HG02981 (cell line): ENCODE data around the gene TNFRSF19.
"Not testable (repeated sequence)": the region's sequence is repeated elsewhere in the genome, so short reads cannot be mapped to it uniquely, and the experiment has no call there.

Experiments
- ATAC-seq: cut with Tn5 transposase; IDR thresholded peaks from one replicate; pipeline ENCODE4 v1.9.1; 2021; ENCODE audit warnings: mild to moderate bottlenecking, moderate library complexity; ENCODE audit not compliant: unreplicated experiment

The TNFRSF19 gene, protein sequence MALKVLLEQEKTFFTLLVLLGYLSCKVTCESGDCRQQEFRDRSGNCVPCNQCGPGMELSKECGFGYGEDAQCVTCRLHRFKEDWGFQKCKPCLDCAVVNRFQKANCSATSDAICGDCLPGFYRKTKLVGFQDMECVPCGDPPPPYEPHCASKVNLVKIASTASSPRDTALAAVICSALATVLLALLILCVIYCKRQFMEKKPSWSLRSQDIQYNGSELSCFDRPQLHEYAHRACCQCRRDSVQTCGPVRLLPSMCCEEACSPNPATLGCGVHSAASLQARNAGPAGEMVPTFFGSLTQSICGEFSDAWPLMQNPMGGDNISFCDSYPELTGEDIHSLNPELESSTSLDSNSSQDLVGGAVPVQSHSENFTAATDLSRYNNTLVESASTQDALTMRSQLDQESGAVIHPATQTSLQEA

GRCh38 chr13:23570099-23570920 is at the start of gene TNFRSF19:
TSS of gene TNFRSF19 (plus strand) at chr13:23570412. CDS start at chr13:23590184, 19,772 bp downstream.
- ATAC-seq, result no peak

DNA sequence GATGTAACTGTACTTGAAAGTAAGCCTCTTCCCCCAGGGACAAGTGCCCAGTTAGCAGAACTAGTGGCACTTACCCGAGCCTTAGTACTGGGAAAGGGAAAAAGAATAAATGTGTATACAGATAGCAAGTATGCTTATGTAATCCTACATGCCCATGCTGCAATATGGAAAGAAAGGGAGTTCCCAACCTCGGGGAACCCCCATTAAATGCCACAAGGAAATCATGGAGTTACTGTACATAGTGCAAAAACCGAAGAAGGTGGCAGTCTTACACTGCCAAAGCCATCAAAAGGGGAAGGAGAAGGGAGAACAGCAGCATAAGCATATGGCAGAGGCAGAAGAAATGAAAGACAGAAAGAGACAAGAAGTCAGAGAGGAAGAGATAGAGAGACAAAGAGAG is 40.3 kb upstream of the TNFRSF19 start:
- ATAC-seq, result not testable (repeated sequence)

DNA sequence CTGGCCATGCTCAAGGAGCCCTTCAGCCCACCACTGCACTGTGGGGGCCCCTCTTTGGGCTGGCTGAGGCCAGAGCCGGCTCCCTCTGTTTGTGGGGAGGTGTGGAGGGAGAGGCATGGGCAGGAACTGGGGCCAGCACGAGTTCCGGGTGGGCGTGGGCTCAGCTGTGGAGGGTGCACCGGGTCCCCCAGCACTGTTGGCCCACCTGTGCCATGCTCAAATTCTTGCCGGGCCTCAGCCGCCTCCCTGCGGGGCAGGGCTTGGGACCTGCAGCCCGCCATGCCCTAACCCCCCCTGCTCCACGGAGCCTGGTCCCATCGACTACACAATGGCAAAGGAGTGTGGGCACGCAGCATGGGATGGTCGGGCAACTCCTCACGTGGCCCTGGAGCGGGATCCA is 38.8 kb upstream of the TNFRSF19 start:
- ATAC-seq, result no peak

GRCh38 chr13:23534090-23534489 is 36.1 kb upstream of the TNFRSF19 start:
- ATAC-seq, result no peak

GRCh38 chr13:23541221-23541824 is 28.9 kb upstream of the TNFRSF19 start:
- no peak for ATAC-seq

- ATAC-seq, result no peak
These were observed 25.5 kb upstream of the TNFRSF19 start for GRCh38 chr13:23544668-23545067.

GRCh38 chr13:23547000-23547590 is 23.1 kb upstream of the TNFRSF19 start:
- no peak for ATAC-seq

DNA sequence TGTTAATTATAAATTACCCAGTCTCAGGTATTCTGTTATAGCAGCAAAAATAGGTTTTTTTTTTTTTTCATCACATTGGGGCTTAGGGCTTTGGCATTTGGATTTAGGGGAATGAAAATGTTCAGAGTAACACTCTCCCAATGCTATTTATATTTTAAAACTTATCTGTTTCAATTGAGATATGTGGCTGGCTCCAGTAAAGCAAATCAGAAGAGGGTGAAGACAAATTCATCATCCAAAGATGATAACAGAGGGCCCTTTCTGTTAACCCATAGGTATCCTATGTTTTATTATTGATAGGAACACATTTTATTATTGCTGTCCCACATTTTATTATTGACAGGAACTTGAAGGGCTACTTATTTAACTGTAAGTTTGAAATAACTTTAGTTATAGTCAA is 20.5 kb upstream of the TNFRSF19 start:
- no peak for ATAC-seq

DNA sequence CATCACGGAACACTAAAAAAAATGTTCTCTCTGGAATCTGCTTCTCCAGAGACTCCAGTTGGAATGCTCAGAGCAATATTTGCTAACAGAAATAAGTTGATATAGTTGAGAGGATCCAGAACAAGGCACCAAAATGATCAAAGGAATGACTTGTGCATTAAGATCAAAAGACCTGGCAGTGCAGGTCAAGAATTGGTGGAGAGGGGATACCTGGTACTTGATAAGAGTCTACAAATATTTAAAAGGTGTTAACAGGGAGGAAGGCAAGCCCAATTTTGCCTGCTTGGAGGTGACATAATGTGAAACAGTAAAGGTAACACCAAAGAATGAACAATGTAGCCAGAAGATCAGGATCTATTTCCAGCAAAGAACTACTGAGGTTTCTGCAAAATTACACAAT is 20.0 kb upstream of the TNFRSF19 start:
- no peak for ATAC-seq

DNA sequence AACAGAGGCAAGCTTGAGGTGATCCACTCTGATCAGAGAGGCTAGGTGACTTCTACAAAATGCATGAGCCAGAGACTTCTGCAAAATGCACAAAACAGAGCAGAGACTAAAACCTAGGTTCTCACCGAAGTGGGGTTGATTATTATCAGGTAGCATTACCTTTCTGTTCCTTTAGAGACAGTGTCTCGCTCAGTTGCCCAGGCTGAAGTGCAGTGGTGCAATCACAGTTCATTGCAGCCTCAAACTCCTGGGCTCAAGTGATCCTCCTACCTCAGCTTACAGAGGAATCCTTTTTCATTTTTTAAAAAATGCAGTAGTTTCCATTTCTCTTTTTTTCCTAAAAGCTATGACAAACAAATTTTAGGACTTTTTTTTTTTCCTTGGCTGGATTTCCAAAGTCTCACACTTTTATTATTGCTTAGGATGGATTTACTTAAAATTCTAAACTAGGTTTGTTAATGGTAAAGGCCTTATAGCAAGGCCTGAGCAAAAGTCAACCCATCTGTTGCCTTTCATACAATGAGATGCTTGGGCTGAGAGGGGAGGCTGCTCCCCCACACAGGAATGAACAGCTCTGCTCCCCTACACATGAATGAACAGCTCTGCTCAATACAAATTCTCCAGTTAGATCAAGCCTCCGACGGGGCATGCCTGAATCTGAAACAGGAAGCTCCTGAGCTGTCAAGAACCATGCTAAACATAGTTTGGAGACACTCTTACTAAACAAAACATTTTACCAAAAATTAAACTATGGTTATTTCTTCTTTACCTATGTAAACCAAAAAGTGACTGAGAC is 18.8 kb upstream of the TNFRSF19 start:
- ATAC-seq, result no peak

DNA sequence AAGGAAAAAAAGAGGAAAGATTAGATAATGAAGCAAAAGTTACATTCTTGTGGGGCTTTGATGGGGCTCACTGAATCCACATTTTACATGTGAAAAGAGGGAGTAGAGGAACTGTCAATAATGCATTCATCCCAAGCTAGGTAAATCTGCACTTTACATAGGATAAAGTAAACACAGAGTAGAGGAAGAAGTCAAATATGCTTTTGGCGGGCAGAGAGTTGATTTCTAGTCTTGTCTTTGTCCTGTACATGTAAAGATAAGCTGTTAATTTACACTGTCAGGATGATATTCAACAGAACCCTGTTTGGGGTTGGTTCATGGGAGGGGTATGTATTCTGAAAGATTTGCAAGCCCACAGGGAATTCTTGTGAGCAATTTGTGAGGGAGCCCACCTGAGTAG is 18.0 kb upstream of the TNFRSF19 start:
- ATAC-seq, result no peak

DNA sequence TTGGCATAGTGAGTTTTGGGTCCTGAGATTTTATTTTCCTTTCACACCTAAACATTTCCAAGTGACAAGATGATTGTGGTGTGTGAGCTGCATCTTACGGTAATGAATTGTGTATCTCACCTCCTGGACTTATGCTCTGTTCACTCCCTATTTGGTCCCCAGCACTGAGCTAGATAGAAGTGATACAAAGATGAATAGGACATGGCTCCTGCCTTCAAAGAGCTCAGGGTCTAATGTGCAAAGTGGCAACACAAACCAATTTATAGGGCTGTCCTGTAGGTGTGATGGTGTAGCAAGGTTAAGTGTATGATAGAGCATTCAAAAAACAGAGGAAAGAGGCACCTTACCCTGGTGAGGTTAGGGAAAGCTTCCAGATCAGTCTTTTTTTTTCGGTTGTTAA is 17.6 kb upstream of the TNFRSF19 start:
- no peak for ATAC-seq

- no peak for ATAC-seq
These were observed 16.2 kb upstream of the TNFRSF19 start for GRCh38 chr13:23554000-23554399.

GRCh38 chr13:23557043-23557442 is 13.2 kb upstream of the TNFRSF19 start:
- ATAC-seq, result no peak

GRCh38 chr13:23557733-23558132 is 12.5 kb upstream of the TNFRSF19 start:
- no peak for ATAC-seq

GRCh38 chr13:23558675-23559536 is 11.3 kb upstream of the TNFRSF19 start:
- no peak for ATAC-seq

GRCh38 chr13:23560571-23561089 is 9.6 kb upstream of the TNFRSF19 start:
- no peak for ATAC-seq

GRCh38 chr13:23561261-23561660 is 9.0 kb upstream of the TNFRSF19 start:
- ATAC-seq, result no peak
